Body of pancreas (tissue), 4 donors: ENCODE data around the gene ZCCHC10.

Experiments
- POLR2A ChIP-seq, 3 donors: fragments of 450-650 bp; IDR thresholded peaks; one replicate each; pipeline ENCODE4 v1.6.1; 2016; ENCODE audit warnings: antibody characterized with exemption in 3 of 3, mild to moderate bottlenecking in 2 of 3
- TF ChIP-seq, protein P1 (sequence below), 7 experiments: fragments of 450-650 bp in 4 of 7; fragments of 200-600 bp in 3 of 7; sonication (generic) in 3 of 7; IDR thresholded peaks; one replicate each; pipeline ENCODE4 v1.5.1; 2016 to 2019; ENCODE audit warnings: antibody characterized with exemption in 7 of 7

DNA sequence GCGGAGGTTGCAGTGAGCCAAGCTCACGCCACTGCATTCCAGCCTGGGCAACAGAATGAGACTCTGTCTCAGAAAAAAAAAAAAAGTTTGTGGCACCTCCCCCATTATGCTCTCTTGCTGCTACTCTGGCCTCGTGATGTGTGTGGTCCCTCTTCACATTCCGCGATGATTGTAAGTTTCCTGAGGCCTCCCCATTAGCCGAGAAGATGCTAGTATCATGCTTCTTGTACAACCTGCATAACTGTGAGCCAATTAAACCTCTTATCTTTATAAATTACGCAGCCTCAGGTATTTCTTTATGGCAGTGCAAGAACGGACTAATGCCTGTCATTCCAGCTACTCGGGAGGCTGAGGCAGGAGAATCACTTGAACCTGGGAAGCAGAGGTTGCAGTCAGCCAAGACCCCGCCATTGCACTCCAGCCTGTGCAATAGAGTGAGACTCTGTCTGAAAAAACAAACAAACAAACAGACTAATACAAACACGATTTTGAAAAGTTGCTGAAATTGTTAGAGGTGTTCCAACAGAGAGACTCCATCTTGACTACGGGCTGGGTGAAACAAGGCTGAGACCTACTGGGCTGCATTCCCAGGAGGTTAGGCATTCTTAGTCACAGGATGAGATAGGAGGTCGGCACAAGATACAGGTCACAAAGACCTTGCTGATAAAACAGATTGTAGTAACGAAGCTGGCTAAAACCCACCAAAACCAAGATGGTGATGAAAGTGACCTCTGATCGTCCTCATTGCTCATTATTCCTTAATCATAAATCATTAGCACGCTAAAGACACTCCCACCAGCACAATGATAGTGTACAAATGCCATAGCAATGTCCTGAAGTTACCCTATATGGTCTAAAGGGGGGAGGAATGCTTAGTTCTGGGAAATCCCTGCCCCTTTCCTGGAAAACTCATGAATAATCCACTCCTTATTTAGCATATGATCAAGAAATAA is 54.6 kb downstream of the ZCCHC10 start:
- TF ChIP-seq, protein P1, sequence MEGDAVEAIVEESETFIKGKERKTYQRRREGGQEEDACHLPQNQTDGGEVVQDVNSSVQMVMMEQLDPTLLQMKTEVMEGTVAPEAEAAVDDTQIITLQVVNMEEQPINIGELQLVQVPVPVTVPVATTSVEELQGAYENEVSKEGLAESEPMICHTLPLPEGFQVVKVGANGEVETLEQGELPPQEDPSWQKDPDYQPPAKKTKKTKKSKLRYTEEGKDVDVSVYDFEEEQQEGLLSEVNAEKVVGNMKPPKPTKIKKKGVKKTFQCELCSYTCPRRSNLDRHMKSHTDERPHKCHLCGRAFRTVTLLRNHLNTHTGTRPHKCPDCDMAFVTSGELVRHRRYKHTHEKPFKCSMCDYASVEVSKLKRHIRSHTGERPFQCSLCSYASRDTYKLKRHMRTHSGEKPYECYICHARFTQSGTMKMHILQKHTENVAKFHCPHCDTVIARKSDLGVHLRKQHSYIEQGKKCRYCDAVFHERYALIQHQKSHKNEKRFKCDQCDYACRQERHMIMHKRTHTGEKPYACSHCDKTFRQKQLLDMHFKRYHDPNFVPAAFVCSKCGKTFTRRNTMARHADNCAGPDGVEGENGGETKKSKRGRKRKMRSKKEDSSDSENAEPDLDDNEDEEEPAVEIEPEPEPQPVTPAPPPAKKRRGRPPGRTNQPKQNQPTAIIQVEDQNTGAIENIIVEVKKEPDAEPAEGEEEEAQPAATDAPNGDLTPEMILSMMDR (IDR thresholded peaks at IDR 0.05): no peak
- no peak for TF ChIP-seq POLR2A (IDR thresholded peaks at IDR 0.05)
